ENCODE data around the gene ADCY9. TPM values are rescaled to one million over a fixed set of nuclear protein-coding genes. Genes with fewer than 3 reads are reported as not detected.

The ADCY9 gene
- total RNA-seq, 1 experiment from 2014 or later: 9.8 TPM

- no peaks in the 10 kb centered on the region for H3K9me3 ChIP-seq (ENCODE audit: control insufficient read depth in 1 of 2, insufficient read depth in 1 of 2, low read depth in 1 of 2, low read length in 2 of 2)
- RAD21 ChIA-PET (ENCODE audit: low non-redundant PET in 1 of 2, low total read pairs in 2 of 2, uncharacterized antibody in 2 of 2, unreplicated experiment in 2 of 2): interaction anchor here in 1 of 2 experiments (2.6 kb wide), 1 partner anchor 269 kb away, joined by 15 read pairs; no protein-coding TSS in a partner anchor
- intact Hi-C loops (cut with micrococcal nuclease): no loop called here
- DNase-seq (ENCODE audit: low read depth, low spot score) (no peak), ATAC-seq (no peak)
- no peak overlapping the region for H3K4me3 ChIP-seq (replicated peaks in 1 of 2; ENCODE audit: low read depth in 1 of 2, low read length in 2 of 2)
- H3K4me2 ChIP-seq (ENCODE audit: low read length): no peak overlapping the region
- H3K79me2 ChIP-seq (ENCODE audit: insufficient read depth, low read length): no peaks in the 10 kb centered on the region
- H2AFZ ChIP-seq (ENCODE audit: low read depth, low read length, poor library complexity, severe bottlenecking): no peak overlapping the region
- H3K36me3 ChIP-seq (ENCODE audit: control insufficient read depth in 1 of 2, insufficient read depth in 2 of 2, low read length in 2 of 2): no peaks in the 10 kb centered on the region
- no peaks in the 10 kb centered on the region for H3K27me3 ChIP-seq (ENCODE audit: insufficient read depth, low read length)
- no peak overlapping the region for H3K9ac ChIP-seq (ENCODE audit: low read length)
- no peaks in the 10 kb centered on the region for H4K20me1 ChIP-seq (ENCODE audit: insufficient read depth)
- POLR2A ChIA-PET: no interaction called here
- CTCF ChIA-PET: interaction anchor here (1.0 to 3.4 kb wide), 3 partner anchors 14 to 273 kb away, joined by 4 to 57 read pairs (median 4); no protein-coding TSS in a partner anchor
- H3K27ac ChIP-seq (ENCODE audit: low read depth, low read length): no peak overlapping the region
- no TSS peak for BruUV-seq (replicated peaks)
- TF ChIP-seq CEBPB (IDR thresholded peaks at IDR 0.05; ENCODE audit: low read depth) (no peak), SP1 (IDR thresholded peaks at IDR 0.05; ENCODE audit: low read depth) (no peak), ZNF274 (IDR thresholded peaks at IDR 0.05; ENCODE audit: low read depth, low read length) (no peak), POLR2AphosphoS5 (IDR thresholded peaks at IDR 0.05; ENCODE audit: low read depth, low read length) (no peak), ZFX (IDR thresholded peaks at IDR 0.05) (no peak), ATF3 (IDR thresholded peaks at IDR 0.05) (no peak), EZH2 (IDR thresholded peaks at IDR 0.05) (no peak), CBX3 (IDR thresholded peaks at IDR 0.05; ENCODE audit: low read depth) (no peak), RAD21 (IDR thresholded peaks at IDR 0.05; ENCODE audit: low read depth) (no peak), YY1 (IDR thresholded peaks at IDR 0.05; ENCODE audit: extremely low read depth, insufficient replicate concordance, low read depth, low read length) (no peak), FOSL1 (IDR thresholded peaks at IDR 0.05; ENCODE audit: low read depth) (no peak), ZBTB33 (IDR thresholded peaks at IDR 0.05; ENCODE audit: extremely low read depth, insufficient replicate concordance, low read length) (no peak), SIN3A (IDR thresholded peaks at IDR 0.05; ENCODE audit: low read depth) (no peak), JUND (IDR thresholded peaks at IDR 0.05) (no peak), EGR1 (IDR thresholded peaks at IDR 0.05; ENCODE audit: low read depth) (no peak), TCF7L2 (IDR thresholded peaks at IDR 0.05; ENCODE audit: borderline replicate concordance, extremely low read depth, insufficient read depth, insufficient read length) (no peak), EZH2phosphoT487 (IDR thresholded peaks at IDR 0.05; ENCODE audit: borderline replicate concordance) (no peak), ELF1 (IDR thresholded peaks at IDR 0.05; ENCODE audit: borderline replicate concordance, low read depth) (no peak)
- TF ChIP-seq, protein P1, sequence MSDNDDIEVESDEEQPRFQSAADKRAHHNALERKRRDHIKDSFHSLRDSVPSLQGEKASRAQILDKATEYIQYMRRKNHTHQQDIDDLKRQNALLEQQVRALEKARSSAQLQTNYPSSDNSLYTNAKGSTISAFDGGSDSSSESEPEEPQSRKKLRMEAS (IDR thresholded peaks at IDR 0.05): no peak
- no peaks in the 10 kb centered on the region for H3K9me2 ChIP-seq (ENCODE audit: insufficient read depth)
- H3K4me1 ChIP-seq (ENCODE audit: control insufficient read depth in 1 of 2, insufficient read depth in 2 of 2, low read length in 2 of 2): peaks cover 10 to 16% of the 10 kb centered on the region in 2 experiments
These were observed 131.9 kb downstream of the ADCY9 start for GRCh38 chr16:3984111-3985060.

Data from HCT116 (cell line).